Nephron progenitor cell (in vitro differentiated cells): ENCODE results near the gene QRFPR.

Experiments
- DNase-seq: peaks from one replicate; pipeline ENCODE4 v3.0.0; 2021
- H3K27ac Mint-ChIP-seq: 2 replicates; pipeline ENCODE4 v1.8.0; 2021; ENCODE audit warnings: mild to moderate bottlenecking, moderate library complexity, mixed read lengths
- H3K27me3 Mint-ChIP-seq: 2 replicates; pipeline ENCODE4 v1.8.0; 2021; ENCODE audit warnings: mild to moderate bottlenecking, low read depth, mixed read lengths; ENCODE audit not compliant: poor library complexity
- H3K36me3 Mint-ChIP-seq: 2 replicates; pipeline ENCODE4 v1.8.0; 2021; ENCODE audit warnings: low read depth, mixed read lengths
- H3K4me1 Mint-ChIP-seq: 2 replicates; pipeline ENCODE4 v1.8.0; 2021; ENCODE audit warnings: mixed read lengths
- H3K4me3 Mint-ChIP-seq: 2 replicates; pipeline ENCODE4 v1.8.0; 2021; ENCODE audit warnings: mild to moderate bottlenecking, moderate library complexity, mixed read lengths
- H3K9me3 Mint-ChIP-seq: 2 replicates; pipeline ENCODE4 v1.8.0; 2021; ENCODE audit warnings: mild to moderate bottlenecking, moderate library complexity, mixed read lengths
- CTCF ChIP-seq: fragments of 200-600 bp; sonication (generic); IDR thresholded peaks from 2 replicates; pipeline ENCODE4 v1.5.0; 2021; ENCODE audit warnings: antibody characterized with exemption

QRFPR gene

GRCh38 chr4:121338518-121338917 lies 42.3 kb downstream of the QRFPR start:
- H3K36me3 Mint-ChIP-seq = no peaks in the 10 kb centered on the region
- no peaks in the 10 kb centered on the region for H3K9me3 Mint-ChIP-seq
- H3K4me3 Mint-ChIP-seq = no peak overlapping the region
- H3K27ac Mint-ChIP-seq = no peak overlapping the region
- TF ChIP-seq CTCF = no peak
- H3K4me1 Mint-ChIP-seq = no peaks in the 10 kb centered on the region
- H3K27me3 Mint-ChIP-seq = no peaks in the 10 kb centered on the region
- no peak for DNase-seq

GRCh38 chr4:121336706-121337105 lies 44.1 kb downstream of the QRFPR start:
- H3K9me3 Mint-ChIP-seq = no peaks in the 10 kb centered on the region
- no peak for DNase-seq
- TF ChIP-seq CTCF = no peak
- H3K36me3 Mint-ChIP-seq = no peaks in the 10 kb centered on the region
- no peaks in the 10 kb centered on the region for H3K4me1 Mint-ChIP-seq
- H3K27ac Mint-ChIP-seq = no peak overlapping the region
- no peaks in the 10 kb centered on the region for H3K27me3 Mint-ChIP-seq
- H3K4me3 Mint-ChIP-seq = no peak overlapping the region

- TF ChIP-seq CTCF = no peak
- no peak overlapping the region for H3K27ac Mint-ChIP-seq
- no peaks in the 10 kb centered on the region for H3K27me3 Mint-ChIP-seq
- H3K36me3 Mint-ChIP-seq = no peaks in the 10 kb centered on the region
- H3K9me3 Mint-ChIP-seq = no peaks in the 10 kb centered on the region
- DNase-seq = no peak
- H3K4me3 Mint-ChIP-seq = no peak overlapping the region
- H3K4me1 Mint-ChIP-seq = peaks cover 16% of the 10 kb centered on the region
Measured at GRCh38 chr4:121330180-121330665, 50.6 kb downstream of the QRFPR start.

GRCh38 chr4:121326597-121326996 lies 54.2 kb downstream of the QRFPR start:
- DNase-seq = no peak
- H3K36me3 Mint-ChIP-seq = no peaks in the 10 kb centered on the region
- peaks cover 16% of the 10 kb centered on the region for H3K4me1 Mint-ChIP-seq
- H3K27ac Mint-ChIP-seq = no peak overlapping the region
- no peak overlapping the region for H3K4me3 Mint-ChIP-seq
- no peak for TF ChIP-seq CTCF
- peaks cover 7% of the 10 kb centered on the region for H3K27me3 Mint-ChIP-seq
- no peaks in the 10 kb centered on the region for H3K9me3 Mint-ChIP-seq

GRCh38 chr4:121324331-121324730 lies 56.5 kb downstream of the QRFPR start:
- no peak overlapping the region for H3K27ac Mint-ChIP-seq
- H3K27me3 Mint-ChIP-seq = peaks cover 7% of the 10 kb centered on the region
- no peak overlapping the region for H3K4me3 Mint-ChIP-seq
- no peaks in the 10 kb centered on the region for H3K36me3 Mint-ChIP-seq
- peaks cover 16% of the 10 kb centered on the region for H3K4me1 Mint-ChIP-seq
- TF ChIP-seq CTCF = no peak
- peaks cover 4% of the 10 kb centered on the region for H3K9me3 Mint-ChIP-seq
- DNase-seq = no peak

- Mint-ChIP-seq H3K27me3 (peaks cover 7% of the 10 kb centered on the region), H3K27ac (no peak overlapping the region), H3K9me3 (peaks cover 9% of the 10 kb centered on the region), H3K4me3 (no peak overlapping the region), H3K36me3 (no peaks in the 10 kb centered on the region), H3K4me1 (peaks cover 3% of the 10 kb centered on the region)
- no peak for DNase-seq
- TF ChIP-seq CTCF = no peak
Measured at GRCh38 chr4:121321466-121321865, 59.4 kb downstream of the QRFPR start.
